ENCODE measurements around the gene GMPPA. TPM values are rescaled to one million over a fixed set of nuclear protein-coding genes. Genes with fewer than 3 reads are reported as not detected.

Gene GMPPA
- total and polyA plus RNA-seq, 9 of the 15 experiments (the other 6 are each of a cell fraction or from before 2014, with no cell fraction given) = 7.0 to 101 (median 66.7) TPM

- TF ChIP-seq, protein P1, sequence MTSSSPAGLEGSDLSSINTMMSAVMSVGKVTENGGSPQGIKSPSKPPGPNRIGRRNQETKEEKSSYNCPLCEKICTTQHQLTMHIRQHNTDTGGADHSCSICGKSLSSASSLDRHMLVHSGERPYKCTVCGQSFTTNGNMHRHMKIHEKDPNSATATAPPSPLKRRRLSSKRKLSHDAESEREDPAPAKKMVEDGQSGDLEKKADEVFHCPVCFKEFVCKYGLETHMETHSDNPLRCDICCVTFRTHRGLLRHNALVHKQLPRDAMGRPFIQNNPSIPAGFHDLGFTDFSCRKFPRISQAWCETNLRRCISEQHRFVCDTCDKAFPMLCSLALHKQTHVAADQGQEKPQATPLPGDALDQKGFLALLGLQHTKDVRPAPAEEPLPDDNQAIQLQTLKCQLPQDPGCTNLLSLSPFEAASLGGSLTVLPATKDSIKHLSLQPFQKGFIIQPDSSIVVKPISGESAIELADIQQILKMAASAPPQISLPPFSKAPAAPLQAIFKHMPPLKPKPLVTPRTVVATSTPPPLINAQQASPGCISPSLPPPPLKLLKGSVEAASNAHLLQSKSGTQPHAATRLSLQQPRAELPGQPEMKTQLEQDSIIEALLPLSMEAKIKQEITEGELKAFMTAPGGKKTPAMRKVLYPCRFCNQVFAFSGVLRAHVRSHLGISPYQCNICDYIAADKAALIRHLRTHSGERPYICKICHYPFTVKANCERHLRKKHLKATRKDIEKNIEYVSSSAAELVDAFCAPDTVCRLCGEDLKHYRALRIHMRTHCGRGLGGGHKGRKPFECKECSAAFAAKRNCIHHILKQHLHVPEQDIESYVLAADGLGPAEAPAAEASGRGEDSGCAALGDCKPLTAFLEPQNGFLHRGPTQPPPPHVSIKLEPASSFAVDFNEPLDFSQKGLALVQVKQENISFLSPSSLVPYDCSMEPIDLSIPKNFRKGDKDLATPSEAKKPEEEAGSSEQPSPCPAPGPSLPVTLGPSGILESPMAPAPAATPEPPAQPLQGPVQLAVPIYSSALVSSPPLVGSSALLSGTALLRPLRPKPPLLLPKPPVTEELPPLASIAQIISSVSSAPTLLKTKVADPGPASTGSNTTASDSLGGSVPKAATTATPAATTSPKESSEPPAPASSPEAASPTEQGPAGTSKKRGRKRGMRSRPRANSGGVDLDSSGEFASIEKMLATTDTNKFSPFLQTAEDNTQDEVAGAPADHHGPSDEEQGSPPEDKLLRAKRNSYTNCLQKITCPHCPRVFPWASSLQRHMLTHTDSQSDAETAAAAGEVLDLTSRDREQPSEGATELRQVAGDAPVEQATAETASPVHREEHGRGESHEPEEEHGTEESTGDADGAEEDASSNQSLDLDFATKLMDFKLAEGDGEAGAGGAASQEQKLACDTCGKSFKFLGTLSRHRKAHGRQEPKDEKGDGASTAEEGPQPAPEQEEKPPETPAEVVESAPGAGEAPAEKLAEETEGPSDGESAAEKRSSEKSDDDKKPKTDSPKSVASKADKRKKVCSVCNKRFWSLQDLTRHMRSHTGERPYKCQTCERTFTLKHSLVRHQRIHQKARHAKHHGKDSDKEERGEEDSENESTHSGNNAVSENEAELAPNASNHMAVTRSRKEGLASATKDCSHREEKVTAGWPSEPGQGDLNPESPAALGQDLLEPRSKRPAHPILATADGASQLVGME (CRISPR knock-in tag; IDR thresholded peaks at IDR 0.05) = peak; percentile 91
- TF ChIP-seq NR2F6 (CRISPR knock-in tag; IDR thresholded peaks at IDR 0.05) (no peak), NCOR1 (IDR thresholded peaks at IDR 0.05) (peak; percentile 91), ZNF512 (tag; IDR thresholded peaks at IDR 0.05) (no peak)
- TF ChIP-seq, protein P2, sequence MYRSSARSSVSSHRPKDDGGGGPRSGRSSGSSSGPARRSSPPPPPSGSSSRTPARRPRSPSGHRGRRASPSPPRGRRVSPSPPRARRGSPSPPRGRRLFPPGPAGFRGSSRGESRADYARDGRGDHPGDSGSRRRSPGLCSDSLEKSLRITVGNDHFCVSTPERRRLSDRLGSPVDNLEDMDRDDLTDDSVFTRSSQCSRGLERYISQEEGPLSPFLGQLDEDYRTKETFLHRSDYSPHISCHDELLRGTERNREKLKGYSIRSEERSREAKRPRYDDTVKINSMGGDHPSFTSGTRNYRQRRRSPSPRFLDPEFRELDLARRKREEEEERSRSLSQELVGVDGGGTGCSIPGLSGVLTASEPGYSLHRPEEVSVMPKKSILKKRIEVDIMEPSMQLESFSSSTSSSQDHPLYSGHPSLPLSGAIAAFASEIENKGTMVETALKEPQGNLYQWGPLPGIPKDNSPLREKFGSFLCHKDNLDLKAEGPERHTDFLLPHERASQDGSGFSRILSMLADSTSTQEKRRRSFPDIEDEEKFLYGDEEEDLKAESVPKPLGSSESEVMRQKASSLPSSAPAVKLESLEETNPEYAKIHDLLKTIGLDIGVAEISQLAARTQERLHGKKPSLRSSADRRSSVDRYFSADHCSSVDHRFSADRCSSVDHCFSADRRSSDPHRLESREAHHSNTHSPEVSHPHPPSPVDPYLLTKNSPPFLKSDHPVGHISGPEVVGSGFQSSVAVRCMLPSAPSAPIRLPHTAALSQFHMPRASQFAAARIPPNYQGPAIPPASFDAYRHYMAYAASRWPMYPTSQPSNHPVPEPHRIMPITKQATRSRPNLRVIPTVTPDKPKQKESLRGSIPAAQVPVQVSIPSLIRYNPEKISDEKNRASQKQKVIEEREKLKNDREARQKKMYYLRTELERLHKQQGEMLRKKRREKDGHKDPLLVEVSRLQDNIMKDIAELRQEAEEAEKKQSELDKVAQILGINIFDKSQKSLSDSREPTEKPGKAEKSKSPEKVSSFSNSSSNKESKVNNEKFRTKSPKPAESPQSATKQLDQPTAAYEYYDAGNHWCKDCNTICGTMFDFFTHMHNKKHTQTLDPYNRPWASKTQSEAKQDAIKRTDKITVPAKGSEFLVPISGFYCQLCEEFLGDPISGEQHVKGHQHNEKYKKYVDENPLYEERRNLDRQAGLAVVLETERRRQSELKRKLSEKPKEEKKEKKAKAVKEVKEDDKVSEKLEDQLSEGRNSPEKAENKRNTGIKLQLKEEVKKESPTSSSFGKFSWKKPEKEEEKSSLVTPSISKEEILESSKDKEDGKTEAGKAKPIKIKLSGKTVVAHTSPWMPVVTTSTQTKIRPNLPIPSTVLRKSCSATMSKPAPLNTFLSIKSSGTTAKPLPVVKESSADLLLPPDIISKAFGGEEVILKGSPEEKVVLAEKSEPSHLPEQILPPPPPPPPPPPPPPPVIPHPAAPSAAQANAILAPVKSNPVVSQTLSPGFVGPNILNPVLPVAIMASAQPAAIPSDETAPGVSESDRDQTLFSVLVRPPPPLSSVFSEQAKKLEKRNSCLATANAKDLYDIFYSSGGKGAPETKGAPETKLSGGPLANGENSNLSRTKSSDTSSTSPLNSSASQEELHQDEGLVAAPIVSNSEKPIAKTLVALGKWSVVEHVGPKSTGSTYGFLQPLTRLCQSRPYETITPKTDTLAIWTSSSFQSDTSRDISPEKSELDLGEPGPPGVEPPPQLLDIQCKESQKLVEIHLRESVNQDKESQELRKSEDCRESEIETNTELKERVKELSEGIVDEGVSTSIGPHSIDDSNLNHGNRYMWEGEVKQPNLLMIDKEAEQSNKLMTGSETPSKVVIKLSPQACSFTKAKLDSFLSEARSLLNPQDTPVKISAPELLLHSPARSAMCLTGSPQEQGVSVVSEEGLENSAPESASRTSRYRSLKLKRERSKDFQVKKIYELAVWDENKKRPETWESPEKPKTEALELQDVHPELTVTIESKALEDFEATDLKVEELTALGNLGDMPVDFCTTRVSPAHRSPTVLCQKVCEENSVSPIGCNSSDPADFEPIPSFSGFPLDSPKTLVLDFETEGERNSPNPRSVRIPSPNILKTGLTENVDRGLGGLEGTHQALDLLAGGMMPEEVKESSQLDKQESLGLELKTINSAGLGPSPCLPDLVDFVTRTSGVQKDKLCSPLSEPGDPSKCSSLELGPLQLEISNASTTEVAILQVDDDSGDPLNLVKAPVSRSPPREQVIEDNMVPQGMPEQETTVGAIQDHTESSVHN (IDR thresholded peaks at IDR 0.05; ENCODE audit: borderline replicate concordance in 1 of 2, low read depth in 1 of 2) = peak in 1 of 2 experiments; percentile 78; a peak in 1 of 4 replicates
- TF ChIP-seq, protein P3, sequence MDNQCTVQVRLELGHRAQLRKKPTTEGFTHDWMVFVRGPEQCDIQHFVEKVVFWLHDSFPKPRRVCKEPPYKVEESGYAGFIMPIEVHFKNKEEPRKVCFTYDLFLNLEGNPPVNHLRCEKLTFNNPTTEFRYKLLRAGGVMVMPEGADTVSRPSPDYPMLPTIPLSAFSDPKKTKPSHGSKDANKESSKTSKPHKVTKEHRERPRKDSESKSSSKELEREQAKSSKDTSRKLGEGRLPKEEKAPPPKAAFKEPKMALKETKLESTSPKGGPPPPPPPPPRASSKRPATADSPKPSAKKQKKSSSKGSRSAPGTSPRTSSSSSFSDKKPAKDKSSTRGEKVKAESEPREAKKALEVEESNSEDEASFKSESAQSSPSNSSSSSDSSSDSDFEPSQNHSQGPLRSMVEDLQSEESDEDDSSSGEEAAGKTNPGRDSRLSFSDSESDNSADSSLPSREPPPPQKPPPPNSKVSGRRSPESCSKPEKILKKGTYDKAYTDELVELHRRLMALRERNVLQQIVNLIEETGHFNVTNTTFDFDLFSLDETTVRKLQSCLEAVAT (IDR thresholded peaks at IDR 0.05) = peak in 1 of 2 experiments; percentile 76; a peak in 1 of 4 replicates
These were observed 15.6 kb downstream of the GMPPA start, which contains the start of gene ASIC4 (continued) for GRCh38 chr2:219514196-219514761.

All from K562 (cell line).